Middle frontal gyrus (tissue), 1 donor: ENCODE data around the gene EIF3M.

ENCODE experiments used
- DNase-seq: peaks from one replicate; pipeline ENCODE4 v3.0.0-alpha.2; 2015; ENCODE audit warnings: low spot score; ENCODE audit errors: extremely low spot score

The EIF3M gene

GRCh38 chr11:32583459-32584271 lies at the start of gene EIF3M:
TSS of gene EIF3M (plus strand) at chr11:32583831. CDS start at chr11:32583888, 57 bp downstream.
- peak; percentile 93 for DNase-seq

DNA sequence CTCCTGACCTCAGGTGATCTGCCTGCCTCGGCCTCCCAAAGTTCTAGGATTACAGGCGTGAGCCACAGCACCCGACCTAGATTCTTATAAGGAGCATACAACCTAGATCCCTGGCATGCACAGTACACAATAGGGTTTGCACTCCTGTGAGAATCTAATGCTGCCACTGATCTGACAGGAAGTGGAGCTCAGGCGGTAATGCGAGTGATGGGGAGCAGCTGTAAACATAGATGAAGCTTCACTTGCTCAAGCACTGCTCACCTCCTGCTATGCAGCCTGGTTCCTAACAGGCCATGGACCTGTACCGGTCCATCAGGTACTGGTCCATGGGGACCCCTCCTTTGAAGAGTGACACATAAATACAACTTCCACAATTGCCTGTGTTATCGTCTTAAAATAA lies 44.8 kb upstream of the EIF3M start:
- no peak for DNase-seq

- DNase-seq, result no peak
Measured at GRCh38 chr11:32549611-32550187, 33.9 kb upstream of the EIF3M start.

DNA sequence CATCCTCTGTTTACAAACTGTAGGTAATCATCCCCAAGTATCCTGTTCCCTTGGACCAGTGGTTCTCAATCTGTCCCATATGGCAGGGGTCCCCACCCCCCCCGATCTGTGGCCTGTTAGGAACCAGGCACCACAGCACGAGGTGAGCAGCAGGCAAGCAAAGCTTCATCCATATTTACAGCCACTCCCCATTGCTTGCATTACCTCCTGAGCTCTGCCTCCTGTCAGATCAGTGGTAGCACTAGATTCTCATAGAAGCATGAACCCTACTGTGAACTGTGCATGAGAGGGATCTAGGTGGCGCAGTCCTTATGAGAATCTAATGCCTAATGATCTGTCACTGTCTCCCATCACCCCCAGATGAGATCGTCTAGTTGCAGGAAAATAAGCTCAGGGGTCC lies 33.4 kb upstream of the EIF3M start:
- no peak for DNase-seq

- no peak for DNase-seq
Measured at GRCh38 chr11:32555091-32555490, 28.5 kb upstream of the EIF3M start.

DNA sequence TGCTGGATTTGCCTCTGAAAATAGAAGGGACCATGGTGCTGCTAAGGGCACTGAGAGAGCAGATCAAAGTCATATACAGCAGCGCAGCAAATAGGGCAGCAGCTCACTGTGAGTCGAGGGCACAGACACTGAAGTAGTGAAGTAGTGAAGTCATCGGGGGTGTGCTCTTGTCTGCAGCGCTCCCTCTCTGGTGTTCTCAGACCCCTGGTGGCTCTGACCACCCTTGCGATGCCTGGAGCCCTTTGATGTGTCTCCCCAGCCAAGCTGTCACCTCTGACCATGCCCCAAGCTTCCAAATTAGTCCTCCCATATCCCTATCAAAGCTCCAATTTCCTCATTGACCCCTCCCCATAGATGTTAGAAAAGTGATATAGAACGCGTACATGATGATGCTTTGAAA lies 27.7 kb upstream of the EIF3M start:
- no peak for DNase-seq

DNA sequence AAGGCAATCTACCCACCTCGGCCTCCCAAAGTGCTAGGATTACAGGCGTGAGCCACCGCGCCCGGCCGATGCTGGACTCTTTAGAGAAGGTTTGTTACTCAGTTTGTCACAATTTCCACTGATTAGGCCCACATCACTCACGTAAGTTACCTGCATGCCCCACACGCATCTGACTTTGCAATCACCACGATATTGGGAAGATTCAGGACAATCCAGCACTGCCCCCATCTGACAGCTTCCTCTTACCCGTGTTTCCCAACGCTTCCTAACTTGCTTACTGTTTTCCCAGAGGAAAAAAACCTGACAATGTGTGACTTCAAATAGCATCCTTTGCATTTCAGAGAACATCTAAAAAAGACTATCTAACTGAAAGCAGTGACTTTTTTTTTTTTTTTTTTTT lies 21.8 kb upstream of the EIF3M start:
- no peak for DNase-seq

GRCh38 chr11:32562839-32563599 lies 20.6 kb upstream of the EIF3M start:
- DNase-seq, result no peak

GRCh38 chr11:32563600-32563959 lies 20.1 kb upstream of the EIF3M start:
- DNase-seq, result no peak

GRCh38 chr11:32566517-32566916 lies 17.1 kb upstream of the EIF3M start:
- DNase-seq, result no peak

DNA sequence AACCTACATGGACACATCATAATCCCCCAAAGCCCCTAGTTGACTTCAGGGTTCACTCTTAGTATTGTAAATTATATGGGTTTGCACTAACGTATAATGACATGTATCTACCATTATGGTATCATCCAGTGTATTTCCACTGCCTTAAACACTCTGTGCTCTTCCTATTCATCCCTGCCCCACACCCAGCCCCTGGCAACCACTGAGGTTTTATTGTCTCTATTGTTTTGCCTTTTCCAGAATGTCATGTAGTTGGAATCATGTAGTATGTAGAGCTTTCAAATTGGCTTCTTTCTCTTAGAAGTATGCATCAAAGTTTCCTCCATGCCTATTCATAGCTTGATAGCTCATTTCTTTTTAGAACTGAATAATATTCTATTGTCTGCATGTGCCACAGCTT lies 16.5 kb upstream of the EIF3M start:
- no peak for DNase-seq

- no peak for DNase-seq
Measured at GRCh38 chr11:32569313-32569881, 14.2 kb upstream of the EIF3M start.

- no peak for DNase-seq
Measured at GRCh38 chr11:32571039-32571438, 12.6 kb upstream of the EIF3M start.

DNA sequence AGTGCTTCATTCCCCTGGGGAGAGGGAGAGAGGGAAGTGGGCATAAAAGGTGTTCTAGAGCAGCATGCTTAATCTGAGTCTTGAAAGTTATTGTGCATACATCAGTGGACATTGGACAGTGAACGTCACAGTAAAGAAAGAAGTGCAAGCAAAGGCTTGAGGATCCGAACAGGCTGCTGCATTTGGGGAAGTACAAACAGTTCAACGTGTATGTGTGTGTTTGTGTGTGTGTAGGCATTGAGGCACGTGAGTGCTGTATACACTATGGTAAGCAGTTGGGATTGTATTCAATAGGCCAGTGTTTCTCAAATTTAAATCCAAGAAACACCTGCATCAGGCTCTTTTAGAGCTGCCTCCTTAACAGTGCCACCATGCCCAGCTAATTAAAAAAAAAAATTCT lies 10.4 kb upstream of the EIF3M start:
- DNase-seq, result no peak

GRCh38 chr11:32574421-32574820 lies 9.2 kb upstream of the EIF3M start:
- no peak for DNase-seq

- DNase-seq, result no peak
Measured at GRCh38 chr11:32575070-32575469, 8.6 kb upstream of the EIF3M start.

- DNase-seq, result no peak
Measured at GRCh38 chr11:32576456-32576855, 7.2 kb upstream of the EIF3M start.

DNA sequence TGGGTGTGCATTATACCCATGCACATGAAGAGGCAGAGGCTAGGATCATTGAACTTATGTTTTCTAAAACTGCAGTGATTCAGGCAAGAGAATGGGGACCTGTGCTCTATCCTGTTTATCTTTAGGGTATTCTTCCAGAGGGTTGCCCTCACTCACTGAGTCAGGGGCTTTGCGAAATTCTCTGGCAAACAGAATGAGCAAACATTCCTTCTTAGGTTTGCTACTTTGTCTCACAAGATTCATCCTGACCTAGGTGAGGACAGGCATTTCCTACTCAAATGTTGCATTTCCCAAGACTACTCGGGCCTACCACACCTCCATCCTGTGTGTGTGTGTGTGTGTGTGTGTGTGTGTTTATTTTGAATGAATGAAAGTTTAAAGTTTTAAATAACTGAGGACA lies 2.7 kb upstream of the EIF3M start:
- no peak for DNase-seq

DNA sequence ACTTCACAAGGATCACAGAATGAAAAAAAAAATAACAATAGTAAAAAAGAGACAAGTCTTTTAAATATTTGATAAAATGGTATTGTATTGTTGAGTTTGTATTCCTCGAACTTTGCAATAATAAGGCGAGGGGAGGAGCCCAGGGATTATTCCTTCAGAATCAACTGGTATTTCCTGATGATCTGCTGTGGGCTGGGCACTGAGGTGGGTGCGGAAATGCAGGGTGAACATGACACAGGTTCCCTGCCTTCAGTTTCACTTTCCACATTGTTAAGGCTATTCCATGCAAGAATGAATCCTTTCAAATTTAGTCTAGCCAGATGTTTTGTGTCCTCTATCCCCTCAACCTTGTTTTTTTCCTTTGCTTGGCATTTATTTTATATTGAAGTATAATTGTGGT lies 2.1 kb upstream of the EIF3M start:
- no peak for DNase-seq

GRCh38 chr11:32584921-32585320 lies 1.3 kb downstream of the EIF3M start:
- no peak for DNase-seq

DNA sequence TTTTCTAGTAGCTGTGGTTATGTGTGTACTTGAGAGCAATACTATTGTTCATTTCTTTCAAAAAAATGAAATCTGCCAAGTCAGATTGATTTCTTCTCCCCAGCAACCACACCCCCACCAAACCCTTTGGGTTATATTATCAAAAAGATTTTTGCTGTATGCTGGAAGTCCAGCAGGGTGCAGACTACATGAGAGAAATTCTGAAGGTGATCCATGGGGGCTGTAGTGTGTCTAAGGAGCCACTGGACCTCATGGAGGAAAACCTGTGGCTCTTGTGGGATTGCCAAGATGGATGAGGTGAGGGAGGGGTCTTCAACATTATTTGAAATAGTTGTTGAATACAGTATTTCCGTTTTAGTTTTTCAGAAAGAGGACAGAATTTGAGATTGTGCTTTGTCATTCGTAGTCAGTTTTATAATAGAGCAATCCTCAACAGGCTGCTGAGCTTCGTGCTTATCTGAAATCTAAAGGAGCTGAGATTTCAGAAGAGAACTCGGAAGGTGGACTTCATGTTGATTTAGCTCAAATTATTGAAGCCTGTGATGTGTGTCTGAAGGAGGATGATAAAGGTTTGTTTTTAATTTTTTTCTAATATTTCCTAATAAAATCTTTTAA lies 3.1 kb downstream of the EIF3M start:
- DNase-seq, result no peak

- DNase-seq, result no peak
Measured at GRCh38 chr11:32594272-32594671, 10.6 kb downstream of the EIF3M start.
